ENCODE measurements around the gene GNG13. TPM values are rescaled to one million over a fixed set of nuclear protein-coding genes. Genes with fewer than 3 reads are reported as not detected.

The GNG13 gene
- total and polyA plus RNA-seq, 8 donors, result 0.17 to 0.27 TPM; not detected in 6

GRCh38 chr16:782258-782657 lies 18.3 kb downstream of the GNG13 start:
- H3K36me3 ChIP-seq, result peaks cover 0 to 23% of the 10 kb centered on the region in 2 donors
- TF ChIP-seq, protein P1, sequence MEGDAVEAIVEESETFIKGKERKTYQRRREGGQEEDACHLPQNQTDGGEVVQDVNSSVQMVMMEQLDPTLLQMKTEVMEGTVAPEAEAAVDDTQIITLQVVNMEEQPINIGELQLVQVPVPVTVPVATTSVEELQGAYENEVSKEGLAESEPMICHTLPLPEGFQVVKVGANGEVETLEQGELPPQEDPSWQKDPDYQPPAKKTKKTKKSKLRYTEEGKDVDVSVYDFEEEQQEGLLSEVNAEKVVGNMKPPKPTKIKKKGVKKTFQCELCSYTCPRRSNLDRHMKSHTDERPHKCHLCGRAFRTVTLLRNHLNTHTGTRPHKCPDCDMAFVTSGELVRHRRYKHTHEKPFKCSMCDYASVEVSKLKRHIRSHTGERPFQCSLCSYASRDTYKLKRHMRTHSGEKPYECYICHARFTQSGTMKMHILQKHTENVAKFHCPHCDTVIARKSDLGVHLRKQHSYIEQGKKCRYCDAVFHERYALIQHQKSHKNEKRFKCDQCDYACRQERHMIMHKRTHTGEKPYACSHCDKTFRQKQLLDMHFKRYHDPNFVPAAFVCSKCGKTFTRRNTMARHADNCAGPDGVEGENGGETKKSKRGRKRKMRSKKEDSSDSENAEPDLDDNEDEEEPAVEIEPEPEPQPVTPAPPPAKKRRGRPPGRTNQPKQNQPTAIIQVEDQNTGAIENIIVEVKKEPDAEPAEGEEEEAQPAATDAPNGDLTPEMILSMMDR (IDR thresholded peaks at IDR 0.05), result no peak
- H3K9me3 ChIP-seq, result no peaks in the 10 kb centered on the region
- H3K4me1 ChIP-seq, result peaks cover 3 to 7% of the 10 kb centered on the region in 2 donors
- intact Hi-C loops (cut with DNase I), result loop anchor here in 1 of 2 donors (5.0 kb wide), 1 partner anchor 70 kb away; no protein-coding TSS in a partner anchor
- H3K4me3 ChIP-seq, result no peak overlapping the region
- ATAC-seq (no peak), DNase-seq (no peak)
- no peak overlapping the region for H3K27ac ChIP-seq
- peaks cover 0 to 60% of the 10 kb centered on the region in 2 donors for H3K27me3 ChIP-seq

GRCh38 chr16:781346-782010 lies 19.1 kb downstream of the GNG13 start:
- H3K27ac ChIP-seq, result no peak overlapping the region
- no peaks in the 10 kb centered on the region for H3K4me1 ChIP-seq
- intact Hi-C loops (cut with DNase I), result loop anchor here in 1 of 2 donors (5.0 kb wide), 1 partner anchor 69 kb away; no protein-coding TSS in a partner anchor
- H3K36me3 ChIP-seq, result peaks cover 0 to 16% of the 10 kb centered on the region in 2 donors
- DNase-seq (no peak), ATAC-seq (no peak)
- peaks cover 0 to 68% of the 10 kb centered on the region in 2 donors for H3K27me3 ChIP-seq
- no peak overlapping the region for H3K4me3 ChIP-seq
- TF ChIP-seq, protein P1 (IDR thresholded peaks at IDR 0.05), result no peak
- no peaks in the 10 kb centered on the region for H3K9me3 ChIP-seq

DNA sequence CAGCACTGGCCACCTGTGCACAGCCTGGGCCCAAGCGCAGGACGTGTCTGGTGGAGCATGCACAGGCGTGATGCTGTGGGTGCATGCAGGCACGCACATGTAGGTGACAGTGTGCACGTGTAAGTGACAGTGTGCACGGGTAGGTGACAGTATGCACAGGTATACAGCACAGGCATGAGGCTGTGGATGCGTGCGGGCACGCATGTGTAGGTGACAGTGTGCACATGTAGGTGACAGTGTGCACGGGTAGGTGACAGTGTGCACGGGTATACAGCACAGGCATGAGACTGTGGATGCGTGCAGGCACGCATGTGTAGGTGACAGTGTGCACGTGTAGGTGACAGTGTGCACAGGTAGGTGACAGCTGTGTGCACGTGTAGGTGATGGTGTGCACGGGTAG lies 20.2 kb downstream of the GNG13 start:
- peaks cover 0 to 6% of the 10 kb centered on the region in 2 donors for H3K36me3 ChIP-seq
- no peaks in the 10 kb centered on the region for H3K9me3 ChIP-seq
- no peak overlapping the region for H3K4me3 ChIP-seq
- DNase-seq, result no peak
- no peaks in the 10 kb centered on the region for H3K4me1 ChIP-seq
- no peak overlapping the region for H3K27ac ChIP-seq
- intact Hi-C loops (cut with DNase I), result loop anchor here in 1 of 2 donors (5.0 kb wide), 1 partner anchor 68 kb away; no protein-coding TSS in a partner anchor
- TF ChIP-seq, protein P1 (IDR thresholded peaks at IDR 0.05), result no peak
- no peak for ATAC-seq
- peaks cover 0 to 78% of the 10 kb centered on the region in 2 donors for H3K27me3 ChIP-seq

DNA sequence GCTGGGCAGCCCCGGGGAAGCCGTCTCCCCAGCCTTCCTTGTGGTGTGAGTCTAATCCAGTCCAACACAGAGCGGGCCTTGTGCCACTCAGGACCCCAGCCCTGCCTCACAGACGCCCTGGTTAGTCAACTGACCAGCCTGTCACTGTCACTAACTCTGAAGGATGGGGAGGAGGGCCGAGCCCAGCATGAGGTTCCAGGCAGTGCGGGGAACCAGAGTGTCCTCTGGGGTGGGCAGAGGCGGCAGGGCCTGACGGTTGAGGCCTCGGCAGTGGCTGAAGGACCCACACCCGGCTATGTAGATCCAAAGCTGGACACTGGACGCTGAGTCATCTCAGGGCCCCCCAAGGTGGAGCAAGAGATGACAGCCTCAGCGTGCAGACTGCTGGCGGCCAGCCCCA lies 21.0 kb downstream of the GNG13 start:
- intact Hi-C loops (cut with DNase I), result no loop called here
- no peaks in the 10 kb centered on the region for H3K9me3 ChIP-seq
- peaks cover 0 to 85% of the 10 kb centered on the region in 2 donors for H3K27me3 ChIP-seq
- no peak overlapping the region for H3K27ac ChIP-seq
- H3K36me3 ChIP-seq, result no peaks in the 10 kb centered on the region
- TF ChIP-seq, protein P1 (IDR thresholded peaks at IDR 0.05), result no peak
- DNase-seq, result no peak
- no peak overlapping the region for H3K4me3 ChIP-seq
- ATAC-seq, result no peak
- H3K4me1 ChIP-seq, result no peaks in the 10 kb centered on the region

GRCh38 chr16:778909-779527 lies 21.5 kb downstream of the GNG13 start:
- TF ChIP-seq, protein P1 (IDR thresholded peaks at IDR 0.05), result no peak
- peaks cover 0 to 91% of the 10 kb centered on the region in 2 donors for H3K27me3 ChIP-seq

More at GRCh38 chr16:778909-779527, 21.5 kb downstream of the GNG13 start:
- DNase-seq (no peak), ATAC-seq (no peak)
- Histone ChIP-seq H3K4me3 (no peak overlapping the region), H3K4me1 (no peaks in the 10 kb centered on the region), H3K27ac (no peak overlapping the region), H3K36me3 (no peaks in the 10 kb centered on the region), H3K9me3 (no peaks in the 10 kb centered on the region)
- intact Hi-C loops (cut with DNase I), result no loop called here

Data from left lung (tissue), 10 donors.